ENCODE data around the gene CLEC18A. TPM values are rescaled to one million over a fixed set of nuclear protein-coding genes. Genes with fewer than 3 reads are reported as not detected.

The CLEC18A gene
- total RNA-seq, 1 donor from 2014 or later, result 4.5 TPM

- no peak for TF ChIP-seq CTCF (IDR thresholded peaks at IDR 0.05)
- Mint-ChIP-seq H3K27me3 (ENCODE audit: low read depth) (no peaks in the 10 kb centered on the region), H3K4me1 (ENCODE audit: low read depth) (peaks cover 81% of the 10 kb centered on the region), H3K9me3 (ENCODE audit: low read depth) (no peaks in the 10 kb centered on the region), H3K4me3 (ENCODE audit: unreplicated experiment) (peak overlapping the region; percentile 79), H3K27ac (ENCODE audit: unreplicated experiment) (peak overlapping the region; percentile 97), H3K36me3 (ENCODE audit: low read depth) (peaks cover 5% of the 10 kb centered on the region)
- no peak for DNase-seq (ENCODE audit: low spot score)
Observed at GRCh38 chr16:69924777-69925191, 26.4 kb upstream of the CLEC18A start.

- H3K4me3 Mint-ChIP-seq (ENCODE audit: unreplicated experiment), result peak overlapping the region; percentile 79
- H3K4me1 Mint-ChIP-seq (ENCODE audit: low read depth), result peaks cover 87% of the 10 kb centered on the region
- H3K36me3 Mint-ChIP-seq (ENCODE audit: low read depth), result peaks cover 11% of the 10 kb centered on the region
- H3K9me3 Mint-ChIP-seq (ENCODE audit: low read depth), result no peaks in the 10 kb centered on the region
- TF ChIP-seq CTCF (IDR thresholded peaks at IDR 0.05), result peak; percentile 2
- H3K27ac Mint-ChIP-seq (ENCODE audit: unreplicated experiment), result peak overlapping the region; percentile 97
- DNase-seq (ENCODE audit: low spot score), result no peak
- no peaks in the 10 kb centered on the region for H3K27me3 Mint-ChIP-seq (ENCODE audit: low read depth)
Observed at GRCh38 chr16:69925311-69925710, 25.8 kb upstream of the CLEC18A start.

- Mint-ChIP-seq H3K36me3 (ENCODE audit: low read depth) (peaks cover 13% of the 10 kb centered on the region), H3K4me1 (ENCODE audit: low read depth) (peaks cover 81% of the 10 kb centered on the region), H3K27me3 (ENCODE audit: low read depth) (no peaks in the 10 kb centered on the region), H3K4me3 (ENCODE audit: unreplicated experiment) (peak overlapping the region; percentile 79), H3K27ac (ENCODE audit: unreplicated experiment) (peak overlapping the region; percentile 96), H3K9me3 (ENCODE audit: low read depth) (no peaks in the 10 kb centered on the region)
- TF ChIP-seq CTCF (IDR thresholded peaks at IDR 0.05), result no peak
- no peak for DNase-seq (ENCODE audit: low spot score)
Observed at GRCh38 chr16:69926241-69926640, 24.9 kb upstream of the CLEC18A start.

GRCh38 chr16:69927056-69927757, 23.9 kb upstream of the CLEC18A start:
- TF ChIP-seq CTCF (IDR thresholded peaks at IDR 0.05), result peak; percentile 4

GRCh38 chr16:69928856-69929400, 22.2 kb upstream of the CLEC18A start:
- H3K9me3 Mint-ChIP-seq (ENCODE audit: low read depth), result no peaks in the 10 kb centered on the region
- no peak for TF ChIP-seq CTCF (IDR thresholded peaks at IDR 0.05)
- peaks cover 28% of the 10 kb centered on the region for H3K36me3 Mint-ChIP-seq (ENCODE audit: low read depth)
- no peak overlapping the region for H3K4me3 Mint-ChIP-seq (ENCODE audit: unreplicated experiment)
- H3K4me1 Mint-ChIP-seq (ENCODE audit: low read depth), result peaks cover 57% of the 10 kb centered on the region
- H3K27ac Mint-ChIP-seq (ENCODE audit: unreplicated experiment), result no peak overlapping the region
- H3K27me3 Mint-ChIP-seq (ENCODE audit: low read depth), result no peaks in the 10 kb centered on the region
- peak; percentile 47 for DNase-seq (ENCODE audit: low spot score)

More at GRCh38 chr16:69927056-69927757, 23.9 kb upstream of the CLEC18A start:
- H3K27me3 Mint-ChIP-seq (ENCODE audit: low read depth), result no peaks in the 10 kb centered on the region
- peaks cover 72% of the 10 kb centered on the region for H3K4me1 Mint-ChIP-seq (ENCODE audit: low read depth)
- H3K9me3 Mint-ChIP-seq (ENCODE audit: low read depth), result no peaks in the 10 kb centered on the region
- peak overlapping the region; percentile 96 for H3K27ac Mint-ChIP-seq (ENCODE audit: unreplicated experiment)
- peaks cover 16% of the 10 kb centered on the region for H3K36me3 Mint-ChIP-seq (ENCODE audit: low read depth)
- peak overlapping the region; percentile 79 for H3K4me3 Mint-ChIP-seq (ENCODE audit: unreplicated experiment)
- peak; percentile 59 for DNase-seq (ENCODE audit: low spot score)
